GM23338 (cell line): ENCODE data around the gene UBTD1.

ENCODE experiments used
- CREB1 ChIP-seq: fragments of 250-450 bp; sonication (Bioruptor Pico); IDR thresholded peaks from 2 replicates; pipeline ENCODE4 v1.5.0; 2020; ENCODE audit warnings: low read depth, mild to moderate bottlenecking, moderate library complexity
- EZH2 ChIP-seq: fragments of 200-600 bp; sonication (generic); IDR thresholded peaks from one replicate; pipeline ENCODE4 v1.8.0; 2017; ENCODE audit warnings: antibody characterized with exemption, mild to moderate bottlenecking, low read depth; ENCODE audit not compliant: unreplicated experiment
- EZH2phosphoT487 ChIP-seq: fragments of 200-600 bp; sonication (generic); IDR thresholded peaks from one replicate; pipeline ENCODE4 v1.8.1; 2018; ENCODE audit warnings: antibody characterized with exemption; ENCODE audit not compliant: unreplicated experiment
- JUNB ChIP-seq: IDR thresholded peaks from one replicate; pipeline ENCODE4 v1.6.1; 2016; ENCODE audit warnings: antibody characterized with exemption; ENCODE audit not compliant: unreplicated experiment
- NANOG ChIP-seq: IDR thresholded peaks from 2 replicates; pipeline ENCODE4 v1.6.1; 2016; ENCODE audit warnings: antibody characterized with exemption, borderline replicate concordance
- POLR2AphosphoS5 ChIP-seq: IDR thresholded peaks from 2 replicates; pipeline ENCODE4 v1.6.1; 2016; ENCODE audit warnings: antibody characterized with exemption, low read depth
- ZNF114 ChIP-seq: fragments of 250-450 bp; sonication (Bioruptor Pico); IDR thresholded peaks from 2 replicates; pipeline ENCODE4 v1.5.0; 2020; ENCODE audit warnings: mild to moderate bottlenecking, moderate library complexity
- ZNF331 ChIP-seq: fragments of 250-450 bp; sonication (Bioruptor Pico); IDR thresholded peaks from 2 replicates; pipeline ENCODE4 v1.5.0; 2020; ENCODE audit warnings: low read depth, mild to moderate bottlenecking, moderate library complexity
- TF ChIP-seq, protein P1 (sequence below), 2 experiments: fragments of 200-600 bp in 1 of 2; sonication (generic) in 1 of 2; conservative IDR thresholded peaks; 2 replicates each; pipeline versions ENCODE4 v1.5.1 to v1.6.1; 2016 to 2017; ENCODE audit warnings: antibody characterized with exemption in 2 of 2, low read depth in 2 of 2, mild to moderate bottlenecking in 2 of 2, moderate library complexity in 1 of 2
- TF ChIP-seq, protein P2 (sequence below): IDR thresholded peaks from one replicate; pipeline ENCODE4 v1.6.1; 2018; ENCODE audit warnings: antibody characterized with exemption; ENCODE audit not compliant: unreplicated experiment
- TF ChIP-seq, protein P3 (sequence below): IDR thresholded peaks from 2 replicates; pipeline ENCODE4 v1.6.1; 2016; ENCODE audit warnings: antibody characterized with exemption

DNA sequence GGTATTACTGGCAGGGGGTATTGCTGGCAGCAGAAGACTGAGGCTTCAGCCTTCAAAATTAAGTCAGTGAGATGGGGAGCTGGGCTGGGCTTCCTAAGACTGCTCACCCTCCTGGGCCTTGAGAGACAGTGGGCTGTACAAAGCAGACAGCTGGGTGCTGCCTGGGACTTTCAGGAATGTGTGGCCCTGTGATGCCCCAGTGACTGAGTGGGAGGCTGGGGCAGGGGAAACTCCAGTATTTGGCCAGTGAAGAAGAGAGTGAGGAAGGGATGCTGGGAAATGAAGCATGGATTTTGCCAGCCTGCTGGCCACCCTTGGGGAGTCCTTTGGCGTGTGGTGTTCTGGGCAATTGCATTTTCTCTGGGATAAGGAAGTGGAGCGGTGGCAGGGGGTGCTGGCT lies 74.3 kb downstream of the UBTD1 start:
- TF ChIP-seq, protein P1, sequence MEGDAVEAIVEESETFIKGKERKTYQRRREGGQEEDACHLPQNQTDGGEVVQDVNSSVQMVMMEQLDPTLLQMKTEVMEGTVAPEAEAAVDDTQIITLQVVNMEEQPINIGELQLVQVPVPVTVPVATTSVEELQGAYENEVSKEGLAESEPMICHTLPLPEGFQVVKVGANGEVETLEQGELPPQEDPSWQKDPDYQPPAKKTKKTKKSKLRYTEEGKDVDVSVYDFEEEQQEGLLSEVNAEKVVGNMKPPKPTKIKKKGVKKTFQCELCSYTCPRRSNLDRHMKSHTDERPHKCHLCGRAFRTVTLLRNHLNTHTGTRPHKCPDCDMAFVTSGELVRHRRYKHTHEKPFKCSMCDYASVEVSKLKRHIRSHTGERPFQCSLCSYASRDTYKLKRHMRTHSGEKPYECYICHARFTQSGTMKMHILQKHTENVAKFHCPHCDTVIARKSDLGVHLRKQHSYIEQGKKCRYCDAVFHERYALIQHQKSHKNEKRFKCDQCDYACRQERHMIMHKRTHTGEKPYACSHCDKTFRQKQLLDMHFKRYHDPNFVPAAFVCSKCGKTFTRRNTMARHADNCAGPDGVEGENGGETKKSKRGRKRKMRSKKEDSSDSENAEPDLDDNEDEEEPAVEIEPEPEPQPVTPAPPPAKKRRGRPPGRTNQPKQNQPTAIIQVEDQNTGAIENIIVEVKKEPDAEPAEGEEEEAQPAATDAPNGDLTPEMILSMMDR (conservative IDR thresholded peaks at IDR 0.05; ENCODE audit: low read depth in 2 of 2) = no peak
- TF ChIP-seq, protein P2, sequence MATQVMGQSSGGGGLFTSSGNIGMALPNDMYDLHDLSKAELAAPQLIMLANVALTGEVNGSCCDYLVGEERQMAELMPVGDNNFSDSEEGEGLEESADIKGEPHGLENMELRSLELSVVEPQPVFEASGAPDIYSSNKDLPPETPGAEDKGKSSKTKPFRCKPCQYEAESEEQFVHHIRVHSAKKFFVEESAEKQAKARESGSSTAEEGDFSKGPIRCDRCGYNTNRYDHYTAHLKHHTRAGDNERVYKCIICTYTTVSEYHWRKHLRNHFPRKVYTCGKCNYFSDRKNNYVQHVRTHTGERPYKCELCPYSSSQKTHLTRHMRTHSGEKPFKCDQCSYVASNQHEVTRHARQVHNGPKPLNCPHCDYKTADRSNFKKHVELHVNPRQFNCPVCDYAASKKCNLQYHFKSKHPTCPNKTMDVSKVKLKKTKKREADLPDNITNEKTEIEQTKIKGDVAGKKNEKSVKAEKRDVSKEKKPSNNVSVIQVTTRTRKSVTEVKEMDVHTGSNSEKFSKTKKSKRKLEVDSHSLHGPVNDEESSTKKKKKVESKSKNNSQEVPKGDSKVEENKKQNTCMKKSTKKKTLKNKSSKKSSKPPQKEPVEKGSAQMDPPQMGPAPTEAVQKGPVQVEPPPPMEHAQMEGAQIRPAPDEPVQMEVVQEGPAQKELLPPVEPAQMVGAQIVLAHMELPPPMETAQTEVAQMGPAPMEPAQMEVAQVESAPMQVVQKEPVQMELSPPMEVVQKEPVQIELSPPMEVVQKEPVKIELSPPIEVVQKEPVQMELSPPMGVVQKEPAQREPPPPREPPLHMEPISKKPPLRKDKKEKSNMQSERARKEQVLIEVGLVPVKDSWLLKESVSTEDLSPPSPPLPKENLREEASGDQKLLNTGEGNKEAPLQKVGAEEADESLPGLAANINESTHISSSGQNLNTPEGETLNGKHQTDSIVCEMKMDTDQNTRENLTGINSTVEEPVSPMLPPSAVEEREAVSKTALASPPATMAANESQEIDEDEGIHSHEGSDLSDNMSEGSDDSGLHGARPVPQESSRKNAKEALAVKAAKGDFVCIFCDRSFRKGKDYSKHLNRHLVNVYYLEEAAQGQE = no peak
- TF ChIP-seq EZH2phosphoT487 (no peak), POLR2AphosphoS5 (no peak), ZNF114 (CRISPR knock-in tag) (no peak), EZH2 (no peak), JUNB (no peak), CREB1 (CRISPR knock-in tag) (no peak), NANOG (no peak), ZNF331 (CRISPR knock-in tag) (no peak)
- TF ChIP-seq, protein P3, sequence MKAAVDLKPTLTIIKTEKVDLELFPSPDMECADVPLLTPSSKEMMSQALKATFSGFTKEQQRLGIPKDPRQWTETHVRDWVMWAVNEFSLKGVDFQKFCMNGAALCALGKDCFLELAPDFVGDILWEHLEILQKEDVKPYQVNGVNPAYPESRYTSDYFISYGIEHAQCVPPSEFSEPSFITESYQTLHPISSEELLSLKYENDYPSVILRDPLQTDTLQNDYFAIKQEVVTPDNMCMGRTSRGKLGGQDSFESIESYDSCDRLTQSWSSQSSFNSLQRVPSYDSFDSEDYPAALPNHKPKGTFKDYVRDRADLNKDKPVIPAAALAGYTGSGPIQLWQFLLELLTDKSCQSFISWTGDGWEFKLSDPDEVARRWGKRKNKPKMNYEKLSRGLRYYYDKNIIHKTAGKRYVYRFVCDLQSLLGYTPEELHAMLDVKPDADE = no peak
